Activated CD4-positive, alpha-beta memory T cell treated with anti-CD3 and anti-CD28 coated beads for 36 hours (primary cell): ENCODE data around the gene GPR12. TPM values are rescaled to one million over a fixed set of nuclear protein-coding genes. Genes with fewer than 3 reads are reported as not detected.
"Not testable (repeated sequence)": the region's sequence is repeated elsewhere in the genome, so short reads cannot be mapped to it uniquely, and the experiment has no call there.

ENCODE experiments used
- CTCF ChIA-PET: fragments of 350-600 bp; sonication (Branson Sonifier 250); formaldehyde crosslinking; loops from one replicate; lab custom pipeline; 2021; ENCODE audit warnings: antibody characterized with exemption, inconsistent platforms; lab: Charles Lee
- POLR2A ChIA-PET: fragments of 350-600 bp; sonication (Branson Sonifier 250); formaldehyde crosslinking; loops from one replicate; lab custom pipeline; 2021; ENCODE audit warnings: antibody characterized with exemption; lab: Charles Lee
- DNase-seq: peaks from one replicate; pipeline ENCODE4 v3.0.0-alpha.2; 2020
- H3K27ac Mint-ChIP-seq: one replicate; pipeline ENCODE4 v1.8.0; 2021; ENCODE audit warnings: mixed read lengths
- H3K27me3 Mint-ChIP-seq: one replicate; pipeline ENCODE4 v1.8.0; 2021; ENCODE audit warnings: mixed read lengths
- H3K36me3 Mint-ChIP-seq: one replicate; pipeline ENCODE4 v1.8.0; 2021; ENCODE audit warnings: mixed read lengths
- H3K4me1 Mint-ChIP-seq: one replicate; pipeline ENCODE4 v1.8.0; 2021; ENCODE audit warnings: low read depth, mixed read lengths
- H3K4me3 Mint-ChIP-seq: one replicate; pipeline ENCODE4 v1.8.0; 2021; ENCODE audit warnings: mild to moderate bottlenecking, mixed read lengths
- H3K9me3 Mint-ChIP-seq: one replicate; pipeline ENCODE4 v1.8.0; 2021; ENCODE audit warnings: mixed read lengths
- intact Hi-C: fragments of 100-400 bp; cut with micrococcal nuclease; formaldehyde crosslinking; loops from one replicate; pipeline ENCODE4 v1.15.1; 2023
- total RNA-seq, 2 experiments: library from RNA; stranded (reverse); gene quantifications; one replicate each; pipeline ENCODE4 v1.2.3, GENCODE V29; 2021

GPR12 gene
- total RNA-seq, 2 experiments from 2014 or later = not detected

- H3K9me3 Mint-ChIP-seq = no peaks in the 10 kb centered on the region
- H3K36me3 Mint-ChIP-seq = no peaks in the 10 kb centered on the region
- CTCF ChIA-PET = interaction anchor here (1.4 kb wide), 1 partner anchor 29 kb away, joined by 4 read pairs; no protein-coding TSS in a partner anchor
- intact Hi-C loops = no loop called here
- no peaks in the 10 kb centered on the region for H3K4me1 Mint-ChIP-seq
- no peak overlapping the region for H3K27ac Mint-ChIP-seq
- POLR2A ChIA-PET = no interaction called here
- H3K4me3 Mint-ChIP-seq = no peak overlapping the region
- DNase-seq = no peak
- no peaks in the 10 kb centered on the region for H3K27me3 Mint-ChIP-seq
Observed at GRCh38 chr13:26727633-26728032, 33.0 kb downstream of the GPR12 start.

GRCh38 chr13:26727122-26727521, 33.5 kb downstream of the GPR12 start:
- Mint-ChIP-seq H3K27ac (no peak overlapping the region), H3K36me3 (no peaks in the 10 kb centered on the region), H3K4me1 (peaks cover 3% of the 10 kb centered on the region), H3K4me3 (no peak overlapping the region), H3K27me3 (no peaks in the 10 kb centered on the region), H3K9me3 (no peaks in the 10 kb centered on the region)
- intact Hi-C loops = no loop called here
- DNase-seq = no peak
- ChIA-PET POLR2A (no interaction called here), CTCF (interaction anchor here (1.4 kb wide), 1 partner anchor 29 kb away, joined by 4 read pairs; no protein-coding TSS in a partner anchor)

GRCh38 chr13:26726684-26727083, 33.9 kb downstream of the GPR12 start:
- H3K27me3 Mint-ChIP-seq = no peaks in the 10 kb centered on the region
- ChIA-PET POLR2A (no interaction called here), CTCF (interaction anchor here (1.4 kb wide), 1 partner anchor 28 kb away, joined by 4 read pairs; no protein-coding TSS in a partner anchor)
- H3K27ac Mint-ChIP-seq = no peak overlapping the region
- H3K36me3 Mint-ChIP-seq = no peaks in the 10 kb centered on the region
- no peaks in the 10 kb centered on the region for H3K9me3 Mint-ChIP-seq
- H3K4me1 Mint-ChIP-seq = peaks cover 6% of the 10 kb centered on the region
- H3K4me3 Mint-ChIP-seq = no peak overlapping the region
- intact Hi-C loops = no loop called here
- no peak for DNase-seq

- H3K27me3 Mint-ChIP-seq, POLR2A ChIA-PET, H3K36me3 Mint-ChIP-seq: not testable (repeated sequence)
Observed at GRCh38 chr13:26723620-26724019, 37.0 kb downstream of the GPR12 start.

GRCh38 chr13:26722321-26722720, 38.3 kb downstream of the GPR12 start:
- no peak for DNase-seq
- ChIA-PET POLR2A (no interaction called here), CTCF (interaction anchor here (1.1 kb wide), 1 partner anchor 24 kb away, joined by 3 read pairs; no protein-coding TSS in a partner anchor)
- no peaks in the 10 kb centered on the region for H3K9me3 Mint-ChIP-seq
- peaks cover 17% of the 10 kb centered on the region for H3K4me1 Mint-ChIP-seq
- no peaks in the 10 kb centered on the region for H3K27me3 Mint-ChIP-seq
- no peaks in the 10 kb centered on the region for H3K36me3 Mint-ChIP-seq
- intact Hi-C loops = no loop called here
- no peak overlapping the region for H3K27ac Mint-ChIP-seq
- no peak overlapping the region for H3K4me3 Mint-ChIP-seq

More at GRCh38 chr13:26723620-26724019, 37.0 kb downstream of the GPR12 start:
- H3K4me1 Mint-ChIP-seq = peaks cover 17% of the 10 kb centered on the region
- CTCF ChIA-PET, intact Hi-C loops, H3K9me3 Mint-ChIP-seq, H3K4me3 Mint-ChIP-seq, H3K27ac Mint-ChIP-seq, DNase-seq: not testable (repeated sequence)

- intact Hi-C loops = no loop called here
- CTCF ChIA-PET = no interaction called here
- H3K4me3 Mint-ChIP-seq = peak overlapping the region; percentile 50
- H3K9me3 Mint-ChIP-seq = no peaks in the 10 kb centered on the region
- peak overlapping the region; percentile 53 for H3K27ac Mint-ChIP-seq
- no peaks in the 10 kb centered on the region for H3K36me3 Mint-ChIP-seq
- peak; percentile 52 for DNase-seq
- peaks cover 17% of the 10 kb centered on the region for H3K4me1 Mint-ChIP-seq
- POLR2A ChIA-PET = no interaction called here
- H3K27me3 Mint-ChIP-seq = no peaks in the 10 kb centered on the region
Observed at GRCh38 chr13:26721251-26722121, 39.1 kb downstream of the GPR12 start.

GRCh38 chr13:26719356-26719945, 41.1 kb downstream of the GPR12 start:
- POLR2A ChIA-PET = no interaction called here
- intact Hi-C loops = no loop called here
- H3K4me3 Mint-ChIP-seq = no peak overlapping the region

GRCh38 chr13:26718872-26719271, 41.7 kb downstream of the GPR12 start:
- ChIA-PET CTCF (interaction anchor here (1.6 kb wide), 1 partner anchor 153 kb away, joined by 4 read pairs; no protein-coding TSS in a partner anchor), POLR2A (no interaction called here)
- H3K4me3 Mint-ChIP-seq = no peak overlapping the region
- H3K9me3 Mint-ChIP-seq = no peaks in the 10 kb centered on the region
- no peak for DNase-seq
- intact Hi-C loops = no loop called here
- H3K27me3 Mint-ChIP-seq = no peaks in the 10 kb centered on the region
- no peak overlapping the region for H3K27ac Mint-ChIP-seq
- peaks cover 17% of the 10 kb centered on the region for H3K4me1 Mint-ChIP-seq
- no peaks in the 10 kb centered on the region for H3K36me3 Mint-ChIP-seq

More at GRCh38 chr13:26719356-26719945, 41.1 kb downstream of the GPR12 start:
- no peaks in the 10 kb centered on the region for H3K27me3 Mint-ChIP-seq
- CTCF ChIA-PET = interaction anchor here (0.8 to 1.7 kb wide), 3 partner anchors 21 to 534 kb away, joined by 4 to 6 read pairs (median 4); no protein-coding TSS in a partner anchor
- no peak overlapping the region for H3K27ac Mint-ChIP-seq
- H3K9me3 Mint-ChIP-seq = no peaks in the 10 kb centered on the region
- H3K4me1 Mint-ChIP-seq = peaks cover 17% of the 10 kb centered on the region
- H3K36me3 Mint-ChIP-seq = no peaks in the 10 kb centered on the region
- no peak for DNase-seq

GRCh38 chr13:26718146-26718545, 42.4 kb downstream of the GPR12 start:
- Mint-ChIP-seq H3K27me3 (no peaks in the 10 kb centered on the region), H3K4me1 (peaks cover 17% of the 10 kb centered on the region), H3K9me3 (no peaks in the 10 kb centered on the region), H3K36me3 (no peaks in the 10 kb centered on the region), H3K27ac (no peak overlapping the region), H3K4me3 (no peak overlapping the region)
- ChIA-PET CTCF (no interaction called here), POLR2A (no interaction called here)
- intact Hi-C loops = no loop called here
- no peak for DNase-seq

GRCh38 chr13:26716984-26717383, 43.6 kb downstream of the GPR12 start:
- intact Hi-C loops = no loop called here
- H3K36me3 Mint-ChIP-seq = no peaks in the 10 kb centered on the region
- no peak overlapping the region for H3K4me3 Mint-ChIP-seq
- ChIA-PET CTCF (no interaction called here), POLR2A (no interaction called here)
- peaks cover 4% of the 10 kb centered on the region for H3K9me3 Mint-ChIP-seq
- no peak overlapping the region for H3K27ac Mint-ChIP-seq
- H3K4me1 Mint-ChIP-seq = peaks cover 13% of the 10 kb centered on the region
- no peaks in the 10 kb centered on the region for H3K27me3 Mint-ChIP-seq
- no peak for DNase-seq

GRCh38 chr13:26713341-26713740, 47.2 kb downstream of the GPR12 start:
- intact Hi-C loops = no loop called here
- CTCF ChIA-PET = interaction anchor here (1.1 kb wide), 1 partner anchor 11 kb away, joined by 3 read pairs; no protein-coding TSS in a partner anchor
- H3K36me3 Mint-ChIP-seq = no peaks in the 10 kb centered on the region

GRCh38 chr13:26711211-26711610, 49.4 kb downstream of the GPR12 start:
- DNase-seq = no peak
- CTCF ChIA-PET = interaction anchor here (1.4 kb wide), 1 partner anchor 13 kb away, joined by 4 read pairs; no protein-coding TSS in a partner anchor
- Mint-ChIP-seq H3K27me3 (no peaks in the 10 kb centered on the region), H3K4me3 (no peak overlapping the region), H3K36me3 (no peaks in the 10 kb centered on the region), H3K4me1 (no peaks in the 10 kb centered on the region), H3K27ac (no peak overlapping the region), H3K9me3 (peaks cover 4% of the 10 kb centered on the region)
- intact Hi-C loops = no loop called here
- POLR2A ChIA-PET = no interaction called here

More at GRCh38 chr13:26713341-26713740, 47.2 kb downstream of the GPR12 start:
- DNase-seq = no peak
- POLR2A ChIA-PET = no interaction called here
- H3K4me1 Mint-ChIP-seq = no peaks in the 10 kb centered on the region
- H3K27ac Mint-ChIP-seq = no peak overlapping the region
- peaks cover 4% of the 10 kb centered on the region for H3K9me3 Mint-ChIP-seq
- H3K27me3 Mint-ChIP-seq = no peaks in the 10 kb centered on the region
- no peak overlapping the region for H3K4me3 Mint-ChIP-seq
